ACC112 (cell line): Measurements from ENCODE around the gene REEP3.

Experiments used
- H2AFZ ChIP-seq: fragments of 200-600 bp; sonication (generic); one replicate; pipeline ENCODE4 v1.6.0; 2017; ENCODE audit warnings: antibody characterized with exemption, low read length; ENCODE audit not compliant: unreplicated experiment
- H3K27ac ChIP-seq: fragments of 200-600 bp; sonication (generic); 2 replicates; pipeline ENCODE4 v1.5.1; 2014; ENCODE audit warnings: low read depth, mild to moderate bottlenecking, antibody characterized with exemption, low read length, moderate library complexity
- H3K27me3 ChIP-seq: fragments of 200-600 bp; sonication (generic); 2 replicates; pipeline ENCODE4 v1.6.1; 2014; ENCODE audit warnings: mild to moderate bottlenecking, antibody characterized with exemption, low read length, moderate library complexity, mixed read lengths; ENCODE audit not compliant: insufficient read depth
- H3K36me3 ChIP-seq: fragments of 200-600 bp; sonication (generic); 2 replicates; pipeline ENCODE4 v1.6.1; 2016; ENCODE audit warnings: mild to moderate bottlenecking, antibody characterized with exemption, low read length, moderate library complexity, mixed read lengths; ENCODE audit not compliant: insufficient read depth
- H3K4me1 ChIP-seq: fragments of 200-600 bp; sonication (generic); one replicate; pipeline ENCODE4 v1.6.1; 2016; ENCODE audit warnings: low read length, mixed read lengths; ENCODE audit not compliant: insufficient read depth, unreplicated experiment, control insufficient read depth
- H3K4me3 ChIP-seq: fragments of 200-600 bp; sonication (generic); 2 replicates; pipeline ENCODE4 v1.5.1; 2014; ENCODE audit warnings: mild to moderate bottlenecking, low read depth, low read length
- H3K79me2 ChIP-seq: fragments of 200-600 bp; sonication (generic); one replicate; pipeline ENCODE4 v1.6.0; 2016; ENCODE audit warnings: low read length; ENCODE audit not compliant: control insufficient read depth, unreplicated experiment, insufficient read depth

Gene REEP3

GRCh38 chr10:63627396-63627795 is 106.2 kb downstream of the REEP3 start:
- Histone ChIP-seq H3K27ac (no peak overlapping the region; the same call in 1 of the 2 replicates), H3K27me3 (no peaks in the 10 kb centered on the region), H3K36me3 (no peaks in the 10 kb centered on the region), H3K79me2 (peaks cover 3% of the 10 kb centered on the region), H2AFZ (peak overlapping the region; percentile 61), H3K4me3 (no peak overlapping the region), H3K4me1 (peaks cover 28% of the 10 kb centered on the region)

DNA sequence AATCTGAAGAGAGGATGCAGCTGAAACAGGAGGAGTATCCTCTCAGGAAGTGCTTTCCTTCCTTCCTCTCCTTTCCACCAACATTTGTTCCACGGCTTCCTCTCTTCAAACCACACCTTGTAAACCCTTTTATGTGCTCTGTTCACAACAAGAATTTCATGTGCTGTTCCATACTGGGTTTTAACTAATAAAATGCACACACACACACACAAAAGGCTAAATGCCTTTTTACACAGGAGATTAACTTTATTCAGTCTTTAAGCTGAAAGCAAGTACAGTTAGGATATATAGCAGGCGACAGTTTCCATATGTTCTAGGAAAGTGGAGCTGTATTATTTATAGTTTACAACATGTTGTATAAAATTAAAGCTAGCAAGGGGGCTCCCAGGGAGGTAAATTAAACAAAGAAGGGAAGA is 106.7 kb downstream of the REEP3 start:
- Histone ChIP-seq H3K36me3 (no peaks in the 10 kb centered on the region), H3K27ac (peak overlapping the region; percentile 19; the same call in 1 of the 2 replicates), H3K27me3 (no peaks in the 10 kb centered on the region), H2AFZ (peak overlapping the region; percentile 61), H3K4me1 (peaks cover 28% of the 10 kb centered on the region), H3K4me3 (no peak overlapping the region), H3K79me2 (peaks cover 3% of the 10 kb centered on the region)

DNA sequence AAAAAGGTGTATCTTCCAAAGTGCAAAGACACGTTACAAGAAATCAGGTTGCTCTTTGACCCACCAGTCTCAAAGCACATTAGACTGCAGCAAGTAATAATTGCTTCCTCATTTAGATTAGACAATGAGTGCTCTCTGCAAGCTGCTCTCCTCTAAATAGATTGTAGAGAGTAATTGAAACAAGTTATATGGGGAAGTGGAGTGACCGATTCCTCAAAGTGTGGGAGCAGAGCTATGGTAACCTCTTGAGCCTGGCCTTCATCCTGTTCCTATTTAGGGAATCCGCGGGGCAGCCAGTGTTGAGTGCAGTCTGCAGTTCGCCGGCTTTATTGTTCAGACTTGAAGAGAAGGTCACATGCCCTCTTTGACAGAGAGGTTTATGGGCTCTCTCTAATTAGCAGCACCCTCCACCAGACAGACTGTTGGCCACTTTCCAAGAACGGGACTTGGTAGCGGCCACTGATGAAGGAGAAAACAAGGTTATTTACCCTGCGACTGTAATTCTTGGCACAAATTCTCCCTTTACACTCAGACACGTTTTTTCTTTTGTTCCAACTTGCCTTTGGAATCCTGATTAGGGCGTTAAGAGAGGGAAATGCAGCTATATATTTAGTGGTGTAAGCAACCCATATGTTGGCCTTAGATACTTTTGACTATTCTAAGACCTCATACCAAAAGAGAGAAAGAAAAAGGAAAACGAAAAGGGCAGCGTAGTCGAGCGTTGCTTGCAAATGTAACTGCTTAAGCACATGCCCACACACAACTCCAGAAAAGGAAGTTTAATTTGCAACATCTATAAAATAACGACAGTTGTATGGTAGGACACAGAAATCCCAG is 107.5 kb downstream of the REEP3 start:
- H2AFZ ChIP-seq: peak overlapping the region; percentile 56
- peak overlapping the region; percentile 98 for H3K27ac ChIP-seq
- peaks cover 3% of the 10 kb centered on the region for H3K79me2 ChIP-seq
- H3K27me3 ChIP-seq: no peaks in the 10 kb centered on the region
- peak overlapping the region; percentile 87 for H3K4me3 ChIP-seq
- H3K4me1 ChIP-seq: peaks cover 28% of the 10 kb centered on the region
- no peaks in the 10 kb centered on the region for H3K36me3 ChIP-seq

DNA sequence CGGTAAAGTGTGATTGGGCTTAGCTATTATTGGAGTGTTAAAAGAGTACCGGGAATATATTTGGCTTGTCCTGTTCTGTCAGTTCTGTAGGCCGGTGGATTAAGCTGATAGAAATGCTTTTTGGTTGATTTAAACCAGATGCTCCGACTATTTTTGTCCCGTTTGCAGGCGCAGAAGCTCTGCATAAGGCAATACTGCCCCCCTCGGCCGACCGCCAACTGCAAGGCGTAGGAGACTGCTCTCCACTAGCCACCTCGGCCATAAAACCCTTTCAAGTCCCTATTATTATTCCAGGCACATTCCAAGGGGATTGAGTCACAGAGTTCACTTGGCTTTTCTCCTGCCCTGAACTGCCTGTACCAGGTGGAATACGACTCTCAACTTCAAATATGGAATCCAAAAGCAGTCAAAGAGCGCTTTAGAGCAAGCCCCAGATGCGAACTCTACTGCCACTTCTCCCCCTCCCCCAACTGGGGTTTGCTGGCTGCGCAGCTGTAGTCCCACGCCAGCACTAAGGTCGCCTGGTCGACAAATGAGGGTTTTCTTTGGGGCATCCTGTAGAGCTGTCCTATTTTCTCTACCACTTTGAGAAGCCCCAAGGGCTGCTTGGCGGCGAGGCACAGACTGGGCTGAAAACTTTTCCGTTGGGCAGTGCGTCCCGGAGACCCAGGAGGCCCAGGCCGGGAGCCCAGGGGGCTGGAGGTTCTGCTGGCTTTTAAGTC is 108.3 kb downstream of the REEP3 start:
- H3K27ac ChIP-seq: peak overlapping the region; percentile 98
- H3K36me3 ChIP-seq: no peaks in the 10 kb centered on the region
- peak overlapping the region; percentile 56 for H2AFZ ChIP-seq
- peak overlapping the region; percentile 87 for H3K4me3 ChIP-seq
- H3K27me3 ChIP-seq: no peaks in the 10 kb centered on the region
- peaks cover 28% of the 10 kb centered on the region for H3K4me1 ChIP-seq
- H3K79me2 ChIP-seq: peaks cover 3% of the 10 kb centered on the region

- H2AFZ ChIP-seq: peak overlapping the region; percentile 64
- no peaks in the 10 kb centered on the region for H3K27me3 ChIP-seq
- H3K27ac ChIP-seq: peak overlapping the region; percentile 98
- peaks cover 3% of the 10 kb centered on the region for H3K79me2 ChIP-seq
- H3K36me3 ChIP-seq: no peaks in the 10 kb centered on the region
- H3K4me1 ChIP-seq: peaks cover 28% of the 10 kb centered on the region
- H3K4me3 ChIP-seq: peak overlapping the region; percentile 87
These were observed 109.1 kb downstream of the REEP3 start for GRCh38 chr10:63630085-63630930.

DNA sequence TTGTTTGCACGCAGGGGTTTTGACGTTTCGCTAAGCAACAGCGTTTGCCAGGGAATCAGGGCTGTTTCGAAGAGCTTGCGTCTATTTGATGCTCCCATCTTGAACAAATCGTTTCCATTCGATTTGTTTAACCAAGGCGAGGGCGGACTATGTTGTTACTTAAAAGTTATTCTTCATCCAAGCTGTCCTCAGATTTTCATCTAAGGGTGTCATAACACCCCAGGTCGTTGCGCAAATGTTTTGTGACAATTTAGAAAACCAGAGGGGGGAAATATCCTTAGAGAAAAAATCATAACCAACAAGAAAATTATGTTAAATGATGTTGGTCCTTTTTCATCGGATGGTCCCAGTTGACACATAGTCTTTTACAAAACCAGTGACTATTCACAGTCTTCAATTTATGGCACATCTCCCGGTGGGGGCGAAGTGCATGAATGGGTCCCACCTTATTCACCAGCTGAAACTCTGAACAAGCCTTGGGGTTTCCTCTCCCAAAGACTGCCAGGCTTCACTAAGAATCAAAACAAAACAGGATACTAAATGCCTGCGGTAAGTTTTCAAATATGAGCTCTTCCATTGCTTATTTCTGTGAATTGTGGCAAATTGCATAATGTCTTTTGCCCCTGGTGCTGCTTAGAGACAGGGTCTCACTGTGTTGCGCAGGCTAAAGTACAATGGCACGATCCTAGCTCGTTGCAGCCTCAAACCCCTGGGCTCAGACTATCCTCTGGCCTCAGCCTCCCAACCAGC is 109.9 kb downstream of the REEP3 start:
- peak overlapping the region; percentile 64 for H2AFZ ChIP-seq

DNA sequence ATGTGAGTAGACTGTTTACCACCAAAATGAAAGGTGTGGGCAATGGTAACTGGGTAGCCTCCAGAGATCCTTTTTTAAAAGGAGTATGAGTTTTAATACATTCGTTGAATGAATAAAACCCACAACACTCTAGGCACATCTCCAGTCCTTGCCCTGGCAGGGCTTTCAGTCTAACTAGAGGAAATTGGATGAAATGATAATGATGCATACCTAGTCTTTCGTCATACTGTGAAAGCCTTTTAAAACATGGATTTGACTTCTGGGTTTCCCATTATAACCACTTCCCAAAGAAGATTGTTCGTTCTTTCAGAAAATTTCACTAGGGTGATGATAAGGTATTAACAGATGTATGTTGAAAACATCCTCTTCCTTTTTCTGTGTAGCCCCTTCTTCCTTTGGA is 110.8 kb downstream of the REEP3 start:
- H2AFZ ChIP-seq: no peak overlapping the region
- peaks cover 3% of the 10 kb centered on the region for H3K79me2 ChIP-seq
- H3K4me3 ChIP-seq: peak overlapping the region; percentile 87
- peaks cover 28% of the 10 kb centered on the region for H3K4me1 ChIP-seq
- peak overlapping the region; percentile 98 for H3K27ac ChIP-seq
- H3K36me3 ChIP-seq: no peaks in the 10 kb centered on the region
- no peaks in the 10 kb centered on the region for H3K27me3 ChIP-seq

More for the DNA sequence above, 109.9 kb downstream of the REEP3 start:
- Histone ChIP-seq H3K27me3 (no peaks in the 10 kb centered on the region), H3K36me3 (no peaks in the 10 kb centered on the region), H3K4me3 (peak overlapping the region; percentile 87), H3K79me2 (peaks cover 3% of the 10 kb centered on the region), H3K27ac (peak overlapping the region; percentile 98), H3K4me1 (peaks cover 28% of the 10 kb centered on the region)

DNA sequence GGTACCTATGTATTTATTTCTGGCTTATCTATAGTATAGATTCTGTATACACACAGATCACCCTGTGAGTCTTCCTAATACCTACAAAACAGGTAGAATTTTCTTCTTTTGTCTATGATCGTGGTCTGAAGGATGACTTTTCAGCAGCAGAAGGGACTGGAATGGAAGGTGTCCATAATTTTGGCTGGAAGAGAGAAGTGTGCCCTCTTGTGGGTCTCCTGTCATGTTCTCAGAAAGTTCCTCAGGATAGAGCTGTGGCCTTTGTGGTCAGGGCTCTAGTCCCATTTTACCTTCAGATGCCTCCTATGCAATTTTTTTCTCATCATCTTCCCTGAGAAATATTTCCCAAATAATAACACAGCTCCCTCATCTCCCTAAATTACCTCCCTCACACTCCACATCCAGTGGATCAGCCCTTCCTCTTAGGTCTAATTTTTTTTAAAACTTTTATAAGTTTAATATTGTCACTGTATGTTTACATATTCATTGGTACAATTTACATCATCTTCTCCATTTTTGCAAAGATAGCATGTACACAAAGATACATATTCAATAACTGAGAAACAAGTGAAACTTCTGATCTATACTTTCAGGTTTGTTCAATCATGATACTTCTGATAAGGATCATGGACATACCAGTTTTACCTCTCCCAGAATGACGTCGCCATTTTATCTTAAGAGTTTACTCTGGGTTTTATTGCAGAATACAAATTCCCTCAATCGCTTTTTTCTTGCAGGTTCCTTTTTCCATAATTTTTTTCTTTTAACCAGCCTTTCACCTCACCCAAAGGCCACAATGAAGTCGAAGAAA is 112.7 kb downstream of the REEP3 start:
- H2AFZ ChIP-seq: no peak overlapping the region
- no peak overlapping the region for H3K27ac ChIP-seq
- no peaks in the 10 kb centered on the region for H3K36me3 ChIP-seq
- H3K4me3 ChIP-seq: no peak overlapping the region
- H3K27me3 ChIP-seq: no peaks in the 10 kb centered on the region
- H3K79me2 ChIP-seq: peaks cover 3% of the 10 kb centered on the region
- H3K4me1 ChIP-seq: peaks cover 14% of the 10 kb centered on the region

- no peak overlapping the region for H2AFZ ChIP-seq
- no peaks in the 10 kb centered on the region for H3K36me3 ChIP-seq
- no peak overlapping the region for H3K27ac ChIP-seq
- H3K4me3 ChIP-seq: no peak overlapping the region
- H3K79me2 ChIP-seq: peaks cover 3% of the 10 kb centered on the region
- H3K27me3 ChIP-seq: no peaks in the 10 kb centered on the region
- peaks cover 13% of the 10 kb centered on the region for H3K4me1 ChIP-seq
These were observed 113.4 kb downstream of the REEP3 start for GRCh38 chr10:63634488-63635065.
